Ishikawa (cell line): ENCODE results near the gene IPO13.

Experiments
- CEBPB ChIP-seq: IDR thresholded peaks from 2 replicates; pipeline ENCODE4 v1.6.1; 2012
- EGR1 ChIP-seq: IDR thresholded peaks from 2 replicates; pipeline ENCODE4 v1.6.1; 2012
- EP300 ChIP-seq: IDR thresholded peaks from 2 replicates; pipeline ENCODE4 v1.6.1; 2012; ENCODE audit warnings: borderline replicate concordance
- FOXM1 ChIP-seq: IDR thresholded peaks from 2 replicates; pipeline ENCODE4 v1.6.1; 2012; ENCODE audit warnings: low read depth, borderline replicate concordance
- MAX ChIP-seq: IDR thresholded peaks from 2 replicates; pipeline ENCODE4 v1.6.1; 2012
- NFIC ChIP-seq: IDR thresholded peaks from 2 replicates; pipeline ENCODE4 v1.6.1; 2012
- REST ChIP-seq: IDR thresholded peaks from 2 replicates; pipeline ENCODE4 v1.6.1; 2012; ENCODE audit warnings: low read depth, mild to moderate bottlenecking
- USF1 ChIP-seq: IDR thresholded peaks from 2 replicates; pipeline ENCODE4 v1.6.1; 2012

GRCh38 chr1:43957407-43958040, 10.8 kb downstream of the IPO13 start:
- TF ChIP-seq CEBPB (no peak), FOXM1 (no peak), REST (no peak), EP300 (no peak), MAX (no peak), USF1 (no peak), NFIC (no peak), EGR1 (no peak)
